ENCODE results near the gene IFIT3.

The IFIT3 gene, protein sequence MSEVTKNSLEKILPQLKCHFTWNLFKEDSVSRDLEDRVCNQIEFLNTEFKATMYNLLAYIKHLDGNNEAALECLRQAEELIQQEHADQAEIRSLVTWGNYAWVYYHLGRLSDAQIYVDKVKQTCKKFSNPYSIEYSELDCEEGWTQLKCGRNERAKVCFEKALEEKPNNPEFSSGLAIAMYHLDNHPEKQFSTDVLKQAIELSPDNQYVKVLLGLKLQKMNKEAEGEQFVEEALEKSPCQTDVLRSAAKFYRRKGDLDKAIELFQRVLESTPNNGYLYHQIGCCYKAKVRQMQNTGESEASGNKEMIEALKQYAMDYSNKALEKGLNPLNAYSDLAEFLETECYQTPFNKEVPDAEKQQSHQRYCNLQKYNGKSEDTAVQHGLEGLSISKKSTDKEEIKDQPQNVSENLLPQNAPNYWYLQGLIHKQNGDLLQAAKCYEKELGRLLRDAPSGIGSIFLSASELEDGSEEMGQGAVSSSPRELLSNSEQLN

DNA sequence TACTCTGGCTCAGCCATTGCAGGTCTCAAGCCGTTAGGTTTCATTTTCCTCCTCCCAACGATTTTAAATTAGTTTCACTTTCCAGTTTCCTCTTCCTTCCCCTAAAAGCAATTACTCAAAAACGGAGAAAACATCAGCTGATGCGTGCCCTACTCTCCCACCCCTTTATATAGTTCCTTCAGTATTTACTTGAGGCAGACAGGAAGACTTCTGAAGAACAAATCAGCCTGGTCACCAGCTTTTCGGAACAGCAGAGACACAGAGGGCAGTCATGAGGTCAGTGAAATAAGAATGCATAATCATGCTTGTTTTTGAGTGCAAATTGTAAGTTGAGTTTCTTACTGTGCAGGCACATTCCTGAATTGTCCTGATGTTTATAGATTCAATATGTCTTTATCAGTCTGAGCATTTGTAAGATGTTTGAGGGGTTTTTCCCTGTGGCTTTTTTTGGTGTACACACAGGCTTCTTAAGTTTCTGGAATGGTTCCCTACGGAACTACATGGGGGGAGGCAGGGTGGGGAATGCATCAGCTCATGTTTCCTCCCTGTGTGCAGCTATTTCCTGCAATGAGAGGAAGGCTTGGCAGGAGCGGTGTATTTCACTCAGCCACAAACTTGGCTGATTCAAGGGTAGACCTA lies at the start of gene IFIT3:
Gene IFIT3, plus strand, starts transcription at position 195 of the 639 bp plus-strand sequence. Its CDS starts 77 bp downstream, at position 272.
- DNase-seq (ENCODE audit: low spot score) = peak; percentile 27
- TF ChIP-seq, protein P1, sequence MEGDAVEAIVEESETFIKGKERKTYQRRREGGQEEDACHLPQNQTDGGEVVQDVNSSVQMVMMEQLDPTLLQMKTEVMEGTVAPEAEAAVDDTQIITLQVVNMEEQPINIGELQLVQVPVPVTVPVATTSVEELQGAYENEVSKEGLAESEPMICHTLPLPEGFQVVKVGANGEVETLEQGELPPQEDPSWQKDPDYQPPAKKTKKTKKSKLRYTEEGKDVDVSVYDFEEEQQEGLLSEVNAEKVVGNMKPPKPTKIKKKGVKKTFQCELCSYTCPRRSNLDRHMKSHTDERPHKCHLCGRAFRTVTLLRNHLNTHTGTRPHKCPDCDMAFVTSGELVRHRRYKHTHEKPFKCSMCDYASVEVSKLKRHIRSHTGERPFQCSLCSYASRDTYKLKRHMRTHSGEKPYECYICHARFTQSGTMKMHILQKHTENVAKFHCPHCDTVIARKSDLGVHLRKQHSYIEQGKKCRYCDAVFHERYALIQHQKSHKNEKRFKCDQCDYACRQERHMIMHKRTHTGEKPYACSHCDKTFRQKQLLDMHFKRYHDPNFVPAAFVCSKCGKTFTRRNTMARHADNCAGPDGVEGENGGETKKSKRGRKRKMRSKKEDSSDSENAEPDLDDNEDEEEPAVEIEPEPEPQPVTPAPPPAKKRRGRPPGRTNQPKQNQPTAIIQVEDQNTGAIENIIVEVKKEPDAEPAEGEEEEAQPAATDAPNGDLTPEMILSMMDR (IDR thresholded peaks at IDR 0.05; ENCODE audit: extremely low read depth, missing control alignments) = no peak

DNA sequence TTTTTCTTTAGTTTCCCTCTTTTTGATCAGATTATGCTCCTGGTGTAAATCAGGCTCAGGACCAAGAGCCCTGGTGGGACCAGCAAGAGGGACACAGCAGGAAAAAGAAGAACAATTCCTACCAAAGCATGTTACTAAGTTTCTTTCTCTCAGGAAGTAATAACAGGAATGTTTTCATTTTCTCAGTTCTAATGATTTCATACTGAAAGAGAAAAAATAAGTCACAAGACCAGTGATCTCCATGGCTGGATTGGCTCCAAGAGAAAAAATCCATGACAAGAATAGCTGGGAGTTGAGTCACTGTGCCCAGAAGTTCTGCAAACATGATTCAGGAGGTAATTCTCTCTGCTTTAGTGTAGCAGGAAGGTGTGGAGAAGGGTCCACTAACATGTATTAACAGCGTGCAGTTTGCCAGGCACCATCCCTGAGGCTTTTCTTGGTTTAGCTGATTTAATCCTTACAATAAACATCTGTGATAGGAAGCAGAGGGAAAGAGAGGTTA lies 49.7 kb upstream of the IFIT3 start:
- DNase-seq (ENCODE audit: low spot score) = no peak
- TF ChIP-seq, protein P1 (IDR thresholded peaks at IDR 0.05; ENCODE audit: extremely low read depth, missing control alignments) = no peak

DNA sequence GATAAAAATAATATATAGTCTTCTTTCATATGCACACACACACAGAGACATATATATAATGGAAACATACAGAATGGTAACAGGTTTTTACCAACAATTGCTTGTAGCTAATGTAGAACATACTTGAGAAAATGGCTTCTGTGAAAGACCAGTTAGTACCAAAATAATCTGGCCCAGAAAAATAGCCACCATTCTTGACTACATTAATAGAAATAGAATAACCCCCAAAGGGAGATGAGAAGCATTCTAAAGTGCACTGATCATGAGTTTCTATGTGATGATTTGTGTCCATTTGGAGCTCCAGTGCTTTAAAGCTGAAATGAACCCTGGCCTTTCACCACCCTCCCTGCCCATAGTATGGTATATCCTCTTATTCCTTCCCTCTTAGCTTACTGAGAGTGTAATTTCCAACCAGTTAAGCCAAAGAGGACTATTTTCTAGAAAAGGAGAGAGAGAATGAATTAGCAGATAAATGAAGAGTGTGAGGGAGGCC lies 48.9 kb upstream of the IFIT3 start:
- no peak for DNase-seq (ENCODE audit: low spot score)
- TF ChIP-seq, protein P1 (IDR thresholded peaks at IDR 0.05; ENCODE audit: extremely low read depth, missing control alignments) = no peak

DNA sequence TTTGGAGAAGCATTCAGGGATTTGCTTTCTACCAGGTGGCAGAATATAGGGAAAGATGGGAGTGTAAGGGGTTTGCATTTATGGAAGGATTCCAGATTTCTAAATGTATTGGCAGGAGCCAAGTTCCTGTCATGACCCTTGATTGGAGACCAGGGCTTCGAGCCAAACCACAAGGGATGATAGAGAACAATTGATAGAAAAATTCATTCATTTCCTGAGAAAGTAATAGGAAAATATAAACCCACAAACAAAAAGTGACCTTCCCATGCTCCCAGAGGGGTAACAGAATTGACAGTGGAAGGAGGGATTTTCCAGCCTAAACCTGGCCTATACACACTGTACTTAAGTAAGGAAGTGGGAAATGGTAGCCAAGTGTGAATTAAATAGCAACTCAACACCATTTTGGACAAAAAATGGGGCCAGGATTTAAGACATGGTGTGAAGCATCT lies 48.4 kb upstream of the IFIT3 start:
- TF ChIP-seq, protein P1 (IDR thresholded peaks at IDR 0.05; ENCODE audit: extremely low read depth, missing control alignments) = no peak
- no peak for DNase-seq (ENCODE audit: low spot score)

DNA sequence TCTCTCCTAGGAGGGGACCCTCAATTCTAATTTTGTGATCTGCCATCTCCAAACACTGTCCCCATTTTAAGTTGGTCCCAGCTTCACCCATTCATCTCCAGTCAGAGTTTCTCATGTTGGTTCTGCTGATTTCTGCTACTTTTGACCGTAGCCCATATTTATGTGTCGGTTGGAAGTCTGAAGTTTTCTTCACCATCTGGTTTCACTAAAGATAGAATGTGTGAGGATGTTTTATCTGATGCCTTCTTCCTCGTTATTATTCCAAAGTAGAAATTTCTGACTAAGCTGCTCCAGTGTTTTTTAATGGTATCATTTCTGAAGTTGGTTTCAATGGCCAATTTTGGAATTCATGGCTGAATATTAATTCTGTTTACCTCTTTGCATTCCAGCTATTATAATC lies 47.3 kb upstream of the IFIT3 start:
- DNase-seq (ENCODE audit: low spot score) = no peak
- TF ChIP-seq, protein P1 (IDR thresholded peaks at IDR 0.05; ENCODE audit: extremely low read depth, missing control alignments) = no peak

DNA sequence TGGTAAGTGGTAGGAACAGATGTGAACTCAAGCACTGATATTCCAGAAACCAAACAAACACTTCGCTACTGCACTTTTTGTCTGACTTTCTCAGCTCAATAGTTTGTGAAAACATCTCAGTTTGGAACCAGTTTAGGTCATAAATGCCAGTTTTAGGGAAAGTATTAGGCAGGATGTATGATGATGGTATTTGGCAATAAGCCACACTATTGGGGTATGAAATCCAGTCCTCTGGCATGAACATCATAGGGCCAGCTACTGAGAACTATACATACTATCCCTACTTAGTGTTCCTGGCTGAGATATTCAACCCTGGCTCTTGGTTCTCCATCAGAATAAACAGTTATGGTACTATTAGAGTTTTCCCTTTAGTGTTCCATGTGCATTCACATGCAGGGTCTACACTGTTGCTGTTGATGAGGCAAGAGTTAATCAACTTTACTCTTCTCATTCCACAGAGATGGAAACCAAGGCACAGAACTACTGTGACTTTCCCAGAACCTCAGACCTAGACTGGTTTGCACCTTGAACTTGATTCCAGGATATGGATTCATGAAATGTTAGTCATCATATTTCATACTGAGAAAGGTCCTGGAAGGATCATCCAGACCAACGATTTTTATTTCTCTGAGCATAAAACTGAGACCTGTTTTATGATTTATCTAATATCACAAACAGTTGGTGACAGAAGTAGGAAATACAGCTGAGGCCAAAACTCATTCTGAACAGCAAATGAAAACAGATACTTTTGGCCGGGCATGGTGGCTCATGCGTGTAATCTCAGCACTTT lies 46.0 kb upstream of the IFIT3 start:
- DNase-seq (ENCODE audit: low spot score) = no peak
- TF ChIP-seq, protein P1 (IDR thresholded peaks at IDR 0.05; ENCODE audit: extremely low read depth, missing control alignments) = no peak

All from GM20000 (cell line).